GM12891 (cell line): ENCODE data around the gene RAB28.

Source experiments
- DNase-seq: peaks from one replicate; pipeline ENCODE4 v3.0.0; 2011; ENCODE audit warnings: low spot score; ENCODE audit not compliant: insufficient read length
- FAIRE-seq: peaks from 2 replicates; lab custom pipeline; 2011; peaks lifted over from hg19 to GRCh38; lab: Jason Lieb, UNC
- PAX5 ChIP-seq: IDR thresholded peaks from 2 replicates; pipeline ENCODE4 v1.6.1; 2011; ENCODE audit warnings: low read length, moderate library complexity, mild to moderate bottlenecking; ENCODE audit not compliant: insufficient read depth, severe bottlenecking
- POLR2A ChIP-seq: IDR thresholded peaks from 2 replicates; pipeline ENCODE4 v1.6.1; 2011; ENCODE audit warnings: low read depth, low read length, control low read depth
- POLR2AphosphoS5 ChIP-seq: IDR thresholded peaks from 2 replicates; pipeline ENCODE4 v1.6.1; 2011; ENCODE audit warnings: low read depth, low read length, control low read depth
- POU2F2 ChIP-seq: IDR thresholded peaks from 2 replicates; pipeline ENCODE4 v1.6.1; 2011; ENCODE audit warnings: low read depth, mild to moderate bottlenecking, control low read depth, low read length, moderate library complexity
- SPI1 ChIP-seq: IDR thresholded peaks from 2 replicates; pipeline ENCODE4 v1.6.1; 2011; ENCODE audit warnings: low read depth, low read length, control low read depth
- TAF1 ChIP-seq: IDR thresholded peaks from 2 replicates; pipeline ENCODE4 v1.6.1; 2011; ENCODE audit warnings: low read depth, low read length, control low read depth

The RAB28 gene

GRCh38 chr4:13327991-13328390 is 156.1 kb downstream of the RAB28 start:
- no peak for TF ChIP-seq POLR2A
- TF ChIP-seq POLR2AphosphoS5 = no peak
- TF ChIP-seq POU2F2 = no peak
- no peak for TF ChIP-seq SPI1
- no peak for TF ChIP-seq PAX5
- no peak for TF ChIP-seq TAF1
- FAIRE-seq (no peak), DNase-seq (no peak)

- TF ChIP-seq POLR2AphosphoS5 (no peak), TAF1 (no peak), SPI1 (no peak), PAX5 (no peak), POLR2A (no peak), POU2F2 (no peak)
- no peak for DNase-seq
- no peak for FAIRE-seq
These were observed 158.4 kb downstream of the RAB28 start for GRCh38 chr4:13325744-13326143.

- no peak for DNase-seq
- FAIRE-seq = no peak
- TF ChIP-seq PAX5 (no peak), TAF1 (no peak), POU2F2 (no peak), POLR2AphosphoS5 (no peak), POLR2A (no peak), SPI1 (no peak)
These were observed 160.2 kb downstream of the RAB28 start for GRCh38 chr4:13323921-13324320.

GRCh38 chr4:13322681-13323101 is 161.4 kb downstream of the RAB28 start:
- DNase-seq (no peak), FAIRE-seq (no peak)
- TF ChIP-seq POLR2A (no peak), SPI1 (no peak), PAX5 (no peak), POLR2AphosphoS5 (no peak), POU2F2 (no peak), TAF1 (no peak)
